ENCODE measurements around the gene RPUSD2. TPM values are rescaled to one million over a fixed set of nuclear protein-coding genes. Genes with fewer than 3 reads are reported as not detected.

Gene RPUSD2
- total RNA-seq, 1 donor from 2014 or later, result 11.4 TPM

DNA sequence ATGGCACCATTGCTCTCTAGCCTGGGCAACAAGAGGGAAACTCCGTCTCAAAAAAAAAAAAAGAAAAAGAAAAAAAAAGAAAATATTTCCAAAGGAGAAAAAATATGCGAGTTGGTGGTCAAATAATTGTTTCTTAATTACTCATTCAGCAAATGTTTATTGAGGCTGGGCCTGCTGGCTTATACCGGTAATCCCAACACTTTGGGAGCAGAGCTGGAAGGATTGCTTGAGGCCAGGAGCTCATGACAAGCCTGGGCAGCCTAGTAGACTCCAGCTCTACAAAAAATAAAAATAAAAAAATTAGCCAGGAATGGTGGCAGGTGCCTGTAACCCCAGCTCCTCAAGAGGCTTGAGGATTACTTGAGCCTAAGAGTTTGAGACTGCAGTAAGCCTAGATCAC, 29.0 kb downstream of the RPUSD2 start:
- DNase-seq, result no peak
- intact Hi-C loops (cut with micrococcal nuclease), result loop anchor here (10.0 kb wide), 1 partner anchor 73 kb away; no protein-coding TSS in a partner anchor
- ATAC-seq, result no peak

- no peak for DNase-seq
- ATAC-seq, result no peak
- intact Hi-C loops (cut with micrococcal nuclease), result loop anchor here (10.0 kb wide), 1 partner anchor 74 kb away; no protein-coding TSS in a partner anchor
These were observed 29.6 kb downstream of the RPUSD2 start for GRCh38 chr15:40598672-40599071.

GRCh38 chr15:40600956-40601355, 31.9 kb downstream of the RPUSD2 start:
- no peak for ATAC-seq
- no peak for DNase-seq
- intact Hi-C loops (cut with micrococcal nuclease), result no loop called here

DNA sequence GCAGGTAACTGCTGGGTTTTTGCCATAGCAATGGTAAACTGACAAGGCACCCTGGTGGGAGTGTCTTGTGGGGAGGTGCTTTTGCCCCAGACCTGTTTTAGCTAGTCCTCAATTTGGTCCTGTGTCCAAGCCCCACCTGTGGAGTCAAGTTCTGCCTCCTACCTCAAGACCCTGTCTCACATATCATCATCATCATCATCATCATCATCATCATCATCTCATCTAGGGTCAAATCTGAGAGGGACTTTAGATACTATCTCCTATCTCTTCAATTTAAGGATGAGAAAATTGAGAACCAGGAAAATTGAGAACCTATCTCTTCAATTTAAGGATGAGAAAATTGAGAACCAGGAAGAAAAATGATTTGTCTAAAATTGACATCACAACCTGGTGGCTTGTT, 34.8 kb downstream of the RPUSD2 start:
- intact Hi-C loops (cut with micrococcal nuclease), result no loop called here
- no peak for DNase-seq
- ATAC-seq, result no peak

DNA sequence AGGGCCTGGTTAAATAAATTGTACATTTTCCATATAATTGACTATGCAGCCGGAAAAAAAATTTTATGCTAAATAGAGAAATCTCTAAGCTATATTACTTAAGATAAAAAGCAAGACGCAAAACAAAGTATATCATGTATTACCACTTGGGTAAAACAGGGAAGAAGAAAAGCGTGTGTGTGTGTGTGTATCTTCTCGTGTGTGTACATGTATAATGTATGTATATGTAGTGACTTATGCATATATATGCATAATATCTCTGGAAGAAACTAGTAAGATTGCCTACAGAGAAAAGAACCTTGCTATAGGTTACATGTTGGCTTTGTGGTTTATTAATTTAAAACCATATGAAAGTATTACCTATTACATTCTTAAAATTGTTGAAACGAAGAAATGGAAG, 44.0 kb downstream of the RPUSD2 start:
- ATAC-seq (no peak), DNase-seq (no peak)
- intact Hi-C loops (cut with micrococcal nuclease), result no loop called here

DNA sequence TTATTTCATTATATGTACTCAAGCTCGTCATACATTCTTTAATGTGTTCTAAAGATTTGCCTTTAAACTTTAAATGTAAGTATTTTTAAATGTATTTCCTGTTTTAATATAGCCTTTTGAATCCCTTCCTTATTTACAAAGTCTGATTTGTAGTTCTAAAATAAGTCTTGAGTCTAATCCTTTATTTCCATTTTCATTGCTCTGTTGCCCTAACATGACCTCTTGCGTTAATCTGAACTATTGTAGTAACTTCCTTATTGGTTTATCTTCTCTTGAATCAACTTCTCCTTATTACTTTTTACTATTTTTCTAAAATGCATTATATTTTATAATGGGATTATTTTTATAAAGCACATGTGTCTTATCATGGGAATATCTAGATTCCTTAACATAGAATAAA, 48.9 kb downstream of the RPUSD2 start:
- ATAC-seq, result no peak
- intact Hi-C loops (cut with micrococcal nuclease), result no loop called here
- DNase-seq, result no peak

DNA sequence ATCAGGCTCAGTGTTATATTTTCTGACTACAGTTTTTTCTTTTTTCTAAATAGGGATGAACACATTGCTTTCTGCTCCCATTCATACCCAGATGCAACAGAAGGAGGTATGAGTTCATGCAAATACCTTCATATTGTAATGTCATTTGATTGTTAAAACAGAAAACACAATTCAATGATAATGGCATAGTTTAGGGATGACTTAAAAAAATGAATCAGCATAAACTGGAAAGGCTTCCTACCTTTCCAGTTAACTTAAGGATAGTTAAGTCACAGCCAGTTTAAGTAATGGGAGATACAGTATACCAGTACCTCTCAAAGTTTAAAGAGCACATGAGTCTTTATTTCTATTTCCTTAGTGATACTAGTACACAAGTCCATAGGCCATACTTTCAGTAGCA, 49.8 kb downstream of the RPUSD2 start:
- intact Hi-C loops (cut with micrococcal nuclease), result no loop called here

DNA sequence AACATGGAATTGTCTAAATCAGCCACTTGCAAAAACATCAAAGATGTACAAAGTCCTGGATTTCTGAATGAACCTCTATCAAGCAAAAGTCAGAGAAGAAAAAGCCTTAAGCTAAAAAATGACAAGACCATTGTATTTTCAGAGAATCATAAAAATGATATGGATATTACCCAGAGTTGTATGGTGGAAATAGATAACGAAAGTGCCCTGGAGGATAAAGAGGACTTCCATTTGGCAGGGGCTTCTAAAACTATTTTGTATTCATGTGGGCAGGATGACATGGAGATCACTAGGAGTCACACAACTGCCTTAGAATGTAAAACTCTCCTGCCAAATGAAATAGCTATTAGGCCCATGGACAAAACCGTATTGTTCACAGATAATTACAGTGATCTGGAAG, 54.3 kb downstream of the RPUSD2 start:
- DNase-seq, result no peak
- intact Hi-C loops (cut with micrococcal nuclease), result no loop called here
- no peak for ATAC-seq

More for the DNA sequence above, 49.8 kb downstream of the RPUSD2 start:
- ATAC-seq (no peak), DNase-seq (no peak)

Other genes with a start within 250 kb of the RPUSD2 start
- 55.8 TPM for gene INAFM2, start 245.6 kb upstream of the RPUSD2 start, total RNA-seq
- 169 TPM for gene CCDC9B, start 228.4 kb upstream of the RPUSD2 start, total RNA-seq
- gene PHGR1, start 218.3 kb upstream of the RPUSD2 start, total RNA-seq, result not detected
- 5.2 TPM for gene DISP2, start 211.1 kb upstream of the RPUSD2 start, total RNA-seq
- 10.1 TPM for gene KNSTRN, start 186.6 kb upstream of the RPUSD2 start, total RNA-seq
- 97.2 TPM for gene IVD, start 163.5 kb upstream of the RPUSD2 start, total RNA-seq
- gene BAHD1, start 128.3 kb upstream of the RPUSD2 start, total RNA-seq, result 18.1 TPM
- 6.0 TPM for gene CHST14, start 98.3 kb upstream of the RPUSD2 start, total RNA-seq
- gene CCDC32, start 4.3 kb upstream of the RPUSD2 start, total RNA-seq, result 17.5 TPM
- 0.89 TPM for gene KNL1, start 24.9 kb downstream of the RPUSD2 start, total RNA-seq
- 1.5 TPM for gene RAD51, start 125.9 kb downstream of the RPUSD2 start, total RNA-seq
- gene RMDN3, start 186.0 kb downstream of the RPUSD2 start, total RNA-seq, result 17.9 TPM
- 5.6 TPM for gene GCHFR, start 194.8 kb downstream of the RPUSD2 start, total RNA-seq
- gene C15orf62, start 200.7 kb downstream of the RPUSD2 start, total RNA-seq, result not detected
- 30.9 TPM for gene ZFYVE19, start 237.8 kb downstream of the RPUSD2 start, total RNA-seq
- gene DNAJC17, start 238.2 kb downstream of the RPUSD2 start, total RNA-seq, result 16.2 TPM

Measured in left ventricle myocardium superior (tissue), 1 donor.